Erythroblast (primary cell): ENCODE measurements around the gene PSORS1C1.

Experiments used
- GATA1 ChIP-seq: IDR thresholded peaks from 2 replicates; pipeline ENCODE4 v1.6.1; 2011; ENCODE audit warnings: low read depth, mild to moderate bottlenecking, control low read depth, low read length, moderate library complexity
- POLR2A ChIP-seq: IDR thresholded peaks from 2 replicates; pipeline ENCODE4 v1.6.1; 2011; ENCODE audit warnings: mild to moderate bottlenecking, low read length

- no peak for TF ChIP-seq POLR2A
- no peak for TF ChIP-seq GATA1
Observed at GRCh38 chr6:31103136-31103535, 11.5 kb upstream of the PSORS1C1 start.
